Stimulated activated effector memory CD8-positive, alpha-beta T cell treated with anti-CD3 and anti-CD28 coated beads, Interleukin-12 subunit alpha, Interleukin-12 subunit beta, amount 100 ng/mL, for 72 hours (primary cell): ENCODE measurements around the gene ZC3H14.

Experiments used
- ATAC-seq: fragments of 150-1000 bp; cut with Tn5 transposase; 2 replicates; pipeline ENCODE4 v1.10.0; 2021
- DNase-seq, 2 donors: peaks; one replicate each; pipeline ENCODE4 v3.0.0; 2021 to 2022; ENCODE audit warnings: low spot score in 2 of 2
- H3K27ac Mint-ChIP-seq: one replicate; pipeline ENCODE4 v1.8.0; 2022; ENCODE audit warnings: mild to moderate bottlenecking, mixed read lengths
- H3K36me3 Mint-ChIP-seq: one replicate; pipeline ENCODE4 v1.8.0; 2022; ENCODE audit warnings: mild to moderate bottlenecking, mixed read lengths
- H3K4me1 Mint-ChIP-seq: one replicate; pipeline ENCODE4 v1.8.0; 2022; ENCODE audit warnings: mixed read lengths
- H3K4me3 Mint-ChIP-seq: one replicate; pipeline ENCODE4 v1.8.0; 2022; ENCODE audit warnings: mild to moderate bottlenecking, mixed read lengths
- H3K9me3 Mint-ChIP-seq: one replicate; pipeline ENCODE4 v1.8.0; 2022; ENCODE audit warnings: mixed read lengths

Gene ZC3H14

GRCh38 chr14:88668448-88669116, 105.7 kb downstream of the ZC3H14 start:
- peaks cover 12% of the 10 kb centered on the region for H3K36me3 Mint-ChIP-seq
- H3K9me3 Mint-ChIP-seq = peaks cover 10% of the 10 kb centered on the region
- DNase-seq (no peak), ATAC-seq (no peak)
- no peak overlapping the region for H3K4me3 Mint-ChIP-seq
- H3K27ac Mint-ChIP-seq = peak overlapping the region; percentile 18
- H3K4me1 Mint-ChIP-seq = peaks cover 12% of the 10 kb centered on the region

GRCh38 chr14:88669346-88669745, 106.5 kb downstream of the ZC3H14 start:
- ATAC-seq (no peak), DNase-seq (no peak)
- Mint-ChIP-seq H3K36me3 (peaks cover 7% of the 10 kb centered on the region), H3K4me1 (peaks cover 12% of the 10 kb centered on the region), H3K9me3 (peaks cover 10% of the 10 kb centered on the region), H3K4me3 (no peak overlapping the region), H3K27ac (no peak overlapping the region)
